GM21526 (cell line): ENCODE results near the gene ADCY1.
A peak's percentile ranks its signal among the peaks of the same experiment; 100 is the strongest.

ENCODE experiments used
- ATAC-seq: cut with Tn5 transposase; IDR thresholded peaks from one replicate; pipeline ENCODE4 v1.9.1; 2021; ENCODE audit warnings: moderate library complexity; ENCODE audit not compliant: unreplicated experiment, low FRiP score

The ADCY1 gene

GRCh38 chr7:45623157-45623556 lies 49.0 kb downstream of the ADCY1 start:
- ATAC-seq, result no peak

DNA sequence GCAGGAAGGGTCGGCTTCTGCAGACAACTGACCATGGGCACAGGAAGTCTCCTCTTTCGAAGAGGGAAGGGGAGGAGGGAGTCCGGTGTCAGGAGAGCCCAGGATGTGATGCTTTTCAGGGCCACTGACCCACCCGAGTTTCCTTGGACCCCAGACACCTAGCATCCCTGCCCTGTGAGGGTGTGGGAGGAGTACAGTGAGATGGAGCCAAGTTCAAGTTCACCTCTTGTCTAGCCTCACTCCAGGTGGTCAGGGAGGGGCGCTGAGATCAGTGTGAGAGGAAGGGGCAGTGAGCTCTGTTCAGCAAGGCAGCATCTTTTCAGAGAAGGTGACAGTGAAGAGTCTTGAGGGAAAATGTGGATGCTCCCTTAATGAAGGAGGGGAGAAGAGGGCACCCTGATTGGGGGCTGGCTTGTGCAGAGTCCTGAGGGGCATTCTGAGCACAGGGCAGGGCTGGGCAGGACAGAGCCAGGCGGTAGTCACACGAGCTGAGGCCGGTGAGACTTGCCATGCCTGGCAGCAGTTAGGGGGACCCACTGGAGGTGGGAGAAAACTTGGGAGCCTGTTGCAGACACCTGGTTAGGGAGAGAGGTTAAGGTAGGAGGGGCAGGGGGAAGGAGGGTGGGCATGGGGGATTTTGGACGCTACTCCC lies 49.7 kb downstream of the ADCY1 start:
- no peak for ATAC-seq

GRCh38 chr7:45624392-45624760 lies 50.2 kb downstream of the ADCY1 start:
- no peak for ATAC-seq

DNA sequence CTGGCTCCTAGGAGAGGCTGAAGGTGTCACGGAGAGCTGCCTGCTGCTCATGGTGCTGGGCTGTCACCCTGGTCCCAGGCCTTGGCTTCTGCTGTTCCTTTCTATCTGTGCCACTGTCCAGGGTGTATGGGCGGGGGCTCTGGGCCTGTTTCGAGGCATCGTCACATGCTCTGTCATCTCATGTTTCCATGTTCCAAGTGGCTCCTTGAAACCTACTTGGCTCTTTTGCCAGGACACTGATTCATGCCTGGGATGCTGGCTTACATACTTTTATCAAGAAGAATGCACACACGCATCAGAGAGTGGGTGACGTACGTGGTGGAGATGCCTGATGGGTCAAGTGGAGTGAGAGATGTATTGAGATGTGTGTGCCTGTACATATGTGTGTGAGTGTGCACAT lies 50.9 kb downstream of the ADCY1 start:
- ATAC-seq, result no peak

DNA sequence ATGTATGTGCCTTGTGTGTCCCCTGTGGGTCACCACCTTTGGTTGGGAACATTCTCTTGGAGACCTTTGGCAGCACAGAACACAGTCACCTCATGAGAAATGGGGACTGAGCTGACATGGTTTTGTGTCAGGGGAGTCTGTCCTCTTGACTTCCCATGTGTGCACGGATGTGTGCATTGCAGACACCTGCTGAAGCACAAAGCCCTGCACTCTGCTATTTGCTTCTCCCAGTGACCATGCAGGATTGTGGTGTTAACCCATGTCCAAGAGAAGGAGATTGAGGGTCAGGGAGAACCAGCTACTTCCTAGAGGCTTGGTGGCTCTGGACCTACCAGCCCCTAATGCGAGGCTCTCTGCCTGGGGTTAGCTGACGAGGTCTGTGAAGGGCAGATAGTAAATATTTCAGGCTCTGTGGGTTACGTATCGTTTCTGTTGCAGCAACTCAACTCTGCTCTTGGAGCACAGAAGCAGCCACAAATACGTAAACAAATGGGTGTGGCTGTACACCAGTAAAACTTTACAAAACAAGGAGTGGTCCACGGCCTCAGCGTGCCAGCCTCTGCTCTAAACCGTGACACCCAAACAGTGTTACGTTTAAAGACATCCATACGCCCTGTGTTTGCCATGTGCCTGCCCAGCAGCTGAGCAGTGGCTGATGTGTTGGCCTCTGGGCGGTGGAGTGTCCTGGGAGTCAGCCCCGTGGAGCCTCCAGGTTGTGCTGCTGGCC lies 51.7 kb downstream of the ADCY1 start:
- ATAC-seq, result no peak

DNA sequence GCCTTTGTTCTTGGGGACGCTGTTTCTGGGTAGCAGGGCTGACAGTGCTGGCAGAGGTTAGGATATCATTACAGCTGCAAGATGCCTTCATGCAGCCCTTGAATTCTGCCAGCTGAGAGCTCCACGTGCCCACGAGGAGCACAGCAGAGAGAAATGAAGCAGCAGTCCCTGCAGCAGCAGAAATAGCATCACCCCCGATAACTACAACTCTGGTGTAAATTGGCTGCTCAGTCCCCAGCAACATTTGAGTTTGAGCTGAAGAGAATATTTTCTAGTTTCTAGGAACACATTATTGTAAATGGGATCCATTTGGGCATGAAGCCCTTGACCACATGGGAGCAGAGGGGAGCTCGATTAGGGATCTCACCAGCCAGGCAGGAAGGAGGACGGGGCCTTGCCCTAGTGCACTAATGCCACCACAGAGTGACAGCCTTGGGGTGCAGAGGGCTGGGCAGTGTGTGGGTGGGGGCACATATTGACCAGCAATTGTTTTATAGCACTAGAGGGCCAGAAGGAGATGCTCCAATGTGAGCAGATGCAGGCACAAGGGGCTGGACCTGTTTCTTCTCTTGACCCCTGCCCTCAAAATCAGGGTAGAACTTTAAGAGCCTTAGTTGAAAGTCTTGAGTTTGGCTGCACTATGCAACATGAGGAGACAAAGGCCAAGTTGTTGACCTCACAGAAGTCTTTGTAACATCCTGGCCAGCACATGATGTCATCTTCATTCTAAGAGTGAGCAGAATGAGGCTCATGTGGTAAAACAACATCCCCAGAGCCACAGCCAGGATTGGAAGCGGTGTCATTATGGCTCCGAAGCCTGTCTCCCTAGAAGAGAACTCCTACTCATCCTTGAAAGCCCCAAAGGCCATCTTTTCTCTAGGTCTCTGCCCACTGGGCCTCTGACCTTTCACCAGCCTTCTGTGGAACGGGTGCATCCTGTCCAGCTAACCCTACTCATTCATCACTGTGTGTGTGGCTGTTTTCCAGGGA lies 52.6 kb downstream of the ADCY1 start:
- ATAC-seq, result no peak

DNA sequence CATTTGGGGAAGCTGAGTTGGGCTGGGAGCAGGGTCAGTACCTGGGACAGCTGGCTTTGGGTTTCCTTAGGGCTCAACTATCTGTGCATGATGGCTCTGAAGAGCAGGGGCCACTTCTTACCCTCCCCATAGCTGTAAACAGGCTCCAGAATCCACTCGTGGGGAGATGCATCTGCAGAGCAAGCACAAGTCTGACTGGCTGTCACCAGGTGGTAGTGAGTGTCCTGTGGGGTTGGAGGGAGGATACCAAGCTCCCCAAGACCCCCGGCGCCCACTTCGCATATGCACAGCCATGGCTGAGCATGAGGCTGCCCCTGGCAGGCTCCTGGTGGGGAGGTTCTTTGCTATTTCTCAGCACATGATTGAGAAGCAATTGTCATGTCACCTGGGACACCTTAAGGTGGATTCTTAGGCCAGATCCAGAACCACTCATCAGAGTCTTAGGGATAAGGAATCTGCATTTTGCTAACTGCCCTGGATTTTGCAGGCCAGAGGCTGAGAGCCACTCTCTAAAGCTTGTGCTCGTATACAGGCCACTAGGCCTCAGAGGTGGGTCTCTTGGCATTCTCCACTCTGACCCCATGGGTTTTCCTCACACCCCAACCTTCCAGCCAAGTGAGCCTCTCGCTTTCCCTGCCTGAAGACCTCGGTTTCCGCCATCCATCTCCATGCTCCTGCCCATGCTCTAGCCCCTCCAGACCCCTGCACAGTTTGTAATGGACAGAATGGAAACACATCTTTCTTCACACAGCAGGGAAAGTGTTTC lies 53.7 kb downstream of the ADCY1 start:
- ATAC-seq, result no peak

DNA sequence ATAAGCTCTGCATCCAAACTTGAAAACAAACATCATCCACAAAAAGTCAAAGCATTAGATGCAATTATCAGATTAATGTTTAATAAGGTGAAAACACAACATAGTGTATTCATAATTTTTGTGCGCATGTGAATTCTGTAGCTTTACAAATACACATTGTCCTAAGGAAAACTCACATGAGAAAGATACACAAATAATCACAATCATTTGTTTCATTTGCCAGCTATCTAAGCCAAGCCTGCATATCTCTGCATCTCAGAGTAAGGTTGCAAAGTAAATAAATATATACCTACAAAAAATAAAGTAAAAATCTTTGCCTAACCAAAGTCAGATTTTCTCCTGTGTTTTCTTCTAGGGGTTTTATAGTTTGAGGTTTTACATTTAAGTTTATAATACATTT lies 57.4 kb downstream of the ADCY1 start:
- no peak for ATAC-seq

- ATAC-seq, result no peak
Observed at GRCh38 chr7:45636733-45637132, 62.6 kb downstream of the ADCY1 start.

GRCh38 chr7:45638916-45639315 lies 64.7 kb downstream of the ADCY1 start:
- no peak for ATAC-seq

DNA sequence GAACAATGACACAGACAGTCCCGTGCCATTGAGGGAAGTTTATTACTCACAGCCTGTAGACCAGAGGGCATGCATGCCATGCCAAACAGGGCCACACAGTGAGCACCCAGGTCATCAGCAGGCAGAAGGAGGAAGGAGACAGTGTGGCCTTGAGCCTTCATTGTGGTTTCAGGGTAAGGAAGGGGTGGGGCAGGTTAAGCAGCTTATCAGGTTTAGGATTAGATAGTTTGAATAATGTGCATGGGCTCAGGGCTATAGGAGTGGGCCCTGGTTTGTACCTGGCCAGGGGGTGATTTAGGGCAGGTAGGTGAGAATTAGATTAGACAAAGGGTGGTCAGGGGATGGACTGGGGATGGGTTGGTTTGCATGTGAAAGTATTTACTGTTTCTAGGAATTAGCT lies 67.9 kb downstream of the ADCY1 start:
- no peak for ATAC-seq

DNA sequence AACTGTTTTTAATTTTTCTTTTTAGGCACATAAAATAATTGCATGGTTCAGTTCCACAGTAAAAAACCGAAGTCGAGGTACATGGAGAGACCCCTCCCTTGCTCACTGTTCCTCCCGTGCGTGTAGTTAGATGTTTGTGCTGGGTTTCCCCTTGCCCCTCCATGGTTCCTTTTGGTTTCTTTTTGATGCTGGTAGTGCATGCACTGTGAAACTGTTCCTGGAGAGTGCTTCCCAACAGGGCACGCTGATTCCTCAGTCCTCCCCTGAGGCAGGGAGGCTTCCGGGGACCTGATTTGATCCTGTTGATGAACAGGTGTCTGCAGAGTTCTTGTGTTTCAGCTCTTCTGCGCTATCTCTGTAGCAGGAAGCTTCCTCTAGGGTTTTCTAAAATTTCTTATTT lies 69.5 kb downstream of the ADCY1 start:
- peak; percentile 71 for ATAC-seq

- no peak for ATAC-seq
Observed at GRCh38 chr7:45644237-45644636, 70.1 kb downstream of the ADCY1 start.

DNA sequence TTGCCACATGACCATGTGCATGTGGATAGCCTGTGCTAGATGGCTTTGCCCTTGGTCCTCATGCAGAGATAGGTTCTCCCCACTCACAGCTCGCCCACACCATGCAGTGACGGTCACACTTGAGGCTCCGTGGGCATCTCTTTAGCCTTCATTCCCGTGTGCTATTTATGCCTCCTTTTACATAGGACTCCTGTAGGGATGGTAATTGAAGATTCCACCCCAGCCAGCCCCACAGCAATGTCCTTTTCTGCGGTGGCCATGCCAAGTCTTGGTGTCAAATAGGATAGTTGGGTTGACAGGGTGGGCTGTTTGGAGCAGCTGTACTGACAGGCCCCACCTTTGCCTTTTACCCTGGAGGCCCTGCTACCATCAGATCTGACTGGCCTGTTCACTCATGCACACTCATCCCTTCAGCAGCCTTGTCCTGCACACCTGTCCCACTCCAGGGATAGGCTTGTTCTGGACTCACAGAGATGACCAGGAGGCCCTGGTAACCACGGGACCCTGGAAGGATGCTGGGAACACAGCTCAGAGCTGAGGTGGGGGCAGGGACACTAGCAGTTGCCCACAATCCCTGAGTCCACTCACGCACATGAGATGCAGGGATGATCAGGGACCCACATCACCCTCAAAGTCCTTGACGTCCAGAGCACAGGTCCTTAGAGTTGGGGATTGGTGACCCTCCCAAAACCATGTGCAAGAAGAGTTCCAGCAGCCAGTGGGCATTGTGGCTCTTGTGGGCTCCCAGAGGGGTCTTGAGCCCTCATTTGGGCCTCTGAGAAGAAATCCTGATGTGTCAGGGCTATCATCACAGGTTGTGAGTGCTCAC lies 71.2 kb downstream of the ADCY1 start:
- ATAC-seq, result no peak

- no peak for ATAC-seq
Observed at GRCh38 chr7:45646207-45646821, 72.1 kb downstream of the ADCY1 start.

- ATAC-seq, result no peak
Observed at GRCh38 chr7:45646996-45647825, 73.0 kb downstream of the ADCY1 start.

GRCh38 chr7:45647967-45648670 lies 74.0 kb downstream of the ADCY1 start:
- no peak for ATAC-seq

GRCh38 chr7:45648671-45648995 lies 74.5 kb downstream of the ADCY1 start:
- no peak for ATAC-seq
